Measurements from ENCODE around the gene HLTF.

HLTF gene

DNA sequence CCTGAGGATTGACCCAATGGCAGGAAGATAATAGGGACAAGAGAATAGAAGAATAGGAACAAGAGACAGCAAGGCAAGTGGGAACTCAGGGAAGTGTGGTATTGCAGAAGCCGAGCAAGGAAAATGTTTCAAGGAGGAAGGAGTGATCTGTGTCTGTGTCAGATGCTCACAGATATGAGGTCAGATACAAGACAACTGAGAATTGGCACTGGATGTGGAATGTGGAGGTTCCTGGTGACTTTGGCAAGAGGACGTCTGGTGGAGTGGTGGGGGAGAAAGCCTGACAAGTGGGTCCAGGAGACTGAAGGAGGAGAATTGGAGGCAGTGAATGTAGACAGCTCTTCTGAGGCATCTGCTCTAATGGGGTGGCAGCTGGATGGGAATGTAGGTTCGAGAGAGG, 70.9 kb downstream of the HLTF start:
- TF ChIP-seq, protein P1, sequence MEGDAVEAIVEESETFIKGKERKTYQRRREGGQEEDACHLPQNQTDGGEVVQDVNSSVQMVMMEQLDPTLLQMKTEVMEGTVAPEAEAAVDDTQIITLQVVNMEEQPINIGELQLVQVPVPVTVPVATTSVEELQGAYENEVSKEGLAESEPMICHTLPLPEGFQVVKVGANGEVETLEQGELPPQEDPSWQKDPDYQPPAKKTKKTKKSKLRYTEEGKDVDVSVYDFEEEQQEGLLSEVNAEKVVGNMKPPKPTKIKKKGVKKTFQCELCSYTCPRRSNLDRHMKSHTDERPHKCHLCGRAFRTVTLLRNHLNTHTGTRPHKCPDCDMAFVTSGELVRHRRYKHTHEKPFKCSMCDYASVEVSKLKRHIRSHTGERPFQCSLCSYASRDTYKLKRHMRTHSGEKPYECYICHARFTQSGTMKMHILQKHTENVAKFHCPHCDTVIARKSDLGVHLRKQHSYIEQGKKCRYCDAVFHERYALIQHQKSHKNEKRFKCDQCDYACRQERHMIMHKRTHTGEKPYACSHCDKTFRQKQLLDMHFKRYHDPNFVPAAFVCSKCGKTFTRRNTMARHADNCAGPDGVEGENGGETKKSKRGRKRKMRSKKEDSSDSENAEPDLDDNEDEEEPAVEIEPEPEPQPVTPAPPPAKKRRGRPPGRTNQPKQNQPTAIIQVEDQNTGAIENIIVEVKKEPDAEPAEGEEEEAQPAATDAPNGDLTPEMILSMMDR (IDR thresholded peaks at IDR 0.05; ENCODE audit: low read length, missing control alignments), result no peak
- DNase-seq (ENCODE audit: low read depth), result no peak
- no peak overlapping the region for H3K4me3 ChIP-seq (replicated peaks; ENCODE audit: low read depth, low read length)

DNA sequence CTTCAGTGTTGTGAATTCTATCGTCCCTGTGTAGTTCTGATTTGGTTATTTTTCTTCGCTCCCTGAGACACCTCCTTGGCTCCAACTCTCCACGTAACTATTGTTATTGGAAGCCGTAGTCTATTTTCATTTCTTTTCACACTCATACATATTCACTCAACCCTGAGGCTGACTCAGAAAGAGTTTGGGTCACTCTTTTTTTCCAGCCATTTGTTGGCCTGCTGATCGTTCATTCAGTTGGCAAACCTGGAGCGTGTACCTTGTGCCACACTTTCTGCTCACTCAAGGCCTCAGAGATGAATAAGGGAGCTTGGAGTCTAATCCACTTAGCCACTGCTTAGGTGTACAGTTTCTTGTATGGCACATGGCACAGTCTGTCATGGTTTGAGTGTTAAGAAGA, 72.6 kb downstream of the HLTF start:
- TF ChIP-seq, protein P1 (IDR thresholded peaks at IDR 0.05; ENCODE audit: low read length, missing control alignments), result no peak
- DNase-seq (ENCODE audit: low read depth), result no peak
- no peak overlapping the region for H3K4me3 ChIP-seq (replicated peaks; ENCODE audit: low read depth, low read length)

DNA sequence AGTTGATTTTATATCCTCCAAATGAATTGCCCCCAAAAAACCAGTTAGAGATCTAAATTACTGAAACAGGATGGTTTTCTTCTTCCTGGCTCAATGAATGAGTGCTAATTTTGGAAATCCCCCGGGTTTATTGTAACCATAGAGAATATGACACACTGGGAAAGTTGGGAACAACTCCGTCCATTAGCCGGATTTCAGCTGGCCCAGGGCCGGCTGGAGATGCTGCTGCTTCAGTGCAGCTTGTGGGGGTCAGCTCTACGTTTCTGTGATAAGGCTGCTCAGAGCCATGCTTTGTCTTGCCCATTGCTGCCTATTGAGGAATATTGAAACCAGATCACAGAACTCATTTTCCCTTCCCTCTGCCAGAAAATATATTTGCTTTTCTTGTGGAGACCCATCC, 74.7 kb downstream of the HLTF start:
- no peak for DNase-seq (ENCODE audit: low read depth)
- TF ChIP-seq, protein P1 (IDR thresholded peaks at IDR 0.05; ENCODE audit: low read length, missing control alignments), result no peak
- H3K4me3 ChIP-seq (replicated peaks; ENCODE audit: low read depth, low read length), result no peak overlapping the region

DNA sequence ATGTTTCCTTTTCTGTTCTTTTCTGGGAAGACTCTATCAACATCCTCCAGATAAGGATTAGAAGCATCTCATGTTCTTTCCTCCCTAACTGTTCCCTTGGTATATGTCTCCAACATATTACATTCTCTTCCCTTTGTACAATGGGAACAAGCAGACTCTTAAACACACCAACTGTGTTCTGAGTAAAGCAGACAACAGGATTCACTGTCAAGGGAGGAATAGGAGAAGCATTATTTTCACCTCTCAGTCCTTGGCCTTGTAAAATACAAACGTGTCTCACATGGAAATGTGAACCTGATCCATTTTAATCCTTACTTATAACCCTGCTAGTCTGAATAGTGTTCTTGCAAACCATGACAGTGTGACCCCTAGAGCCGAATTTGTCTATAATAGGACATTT, 75.4 kb downstream of the HLTF start:
- H3K4me3 ChIP-seq (replicated peaks; ENCODE audit: low read depth, low read length), result no peak overlapping the region
- no peak for DNase-seq (ENCODE audit: low read depth)

DNA sequence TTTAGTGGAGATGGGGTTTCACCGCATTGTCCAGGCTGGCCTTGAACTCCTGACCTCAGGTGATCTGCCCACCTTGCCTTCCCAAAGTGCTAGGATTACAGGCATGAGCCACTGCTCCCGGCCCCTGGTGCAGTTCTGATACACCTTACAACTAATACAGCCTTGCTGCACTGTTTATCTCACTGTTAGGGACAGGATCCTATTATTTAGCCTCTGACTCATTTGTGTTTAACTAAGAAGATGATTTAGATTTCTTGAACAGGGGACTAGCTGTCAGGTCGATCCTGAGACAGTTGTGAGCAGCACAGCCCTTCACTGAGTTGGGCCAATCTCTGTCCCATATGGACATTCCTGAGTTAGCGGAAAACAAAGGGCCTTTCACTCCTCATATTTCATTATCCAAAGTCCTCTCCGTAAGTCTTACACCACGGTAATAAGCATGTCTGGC, 75.8 kb downstream of the HLTF start:
- DNase-seq (ENCODE audit: low read depth), result peak; percentile 65
- no peak overlapping the region for H3K4me3 ChIP-seq (replicated peaks; ENCODE audit: low read depth, low read length)
- TF ChIP-seq, protein P1 (IDR thresholded peaks at IDR 0.05; ENCODE audit: low read length, missing control alignments), result no peak

More for the DNA sequence above, 75.4 kb downstream of the HLTF start:
- TF ChIP-seq, protein P1 (IDR thresholded peaks at IDR 0.05; ENCODE audit: low read length, missing control alignments), result no peak

DNA sequence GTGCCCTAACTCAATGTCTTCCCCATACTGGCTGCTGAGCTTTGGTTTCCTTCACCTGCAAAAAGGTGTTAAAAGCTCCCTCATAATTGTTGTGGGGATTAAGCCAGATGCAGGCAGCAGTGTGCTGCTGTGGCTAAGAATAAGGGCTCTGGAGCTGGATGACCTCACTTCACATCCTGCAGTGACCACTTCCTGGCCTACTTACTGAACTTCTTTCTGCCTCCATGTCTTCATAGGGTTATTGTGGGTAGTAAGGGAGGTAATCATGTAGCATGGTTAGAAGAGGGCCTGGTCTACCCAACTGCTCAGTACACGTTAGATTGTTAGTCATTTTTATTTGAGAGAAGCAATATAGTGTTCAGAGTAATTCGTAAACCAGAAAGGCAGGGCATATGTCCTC, 76.6 kb downstream of the HLTF start:
- TF ChIP-seq, protein P1 (IDR thresholded peaks at IDR 0.05; ENCODE audit: low read length, missing control alignments), result no peak
- no peak for DNase-seq (ENCODE audit: low read depth)
- H3K4me3 ChIP-seq (replicated peaks; ENCODE audit: low read depth, low read length), result no peak overlapping the region

DNA sequence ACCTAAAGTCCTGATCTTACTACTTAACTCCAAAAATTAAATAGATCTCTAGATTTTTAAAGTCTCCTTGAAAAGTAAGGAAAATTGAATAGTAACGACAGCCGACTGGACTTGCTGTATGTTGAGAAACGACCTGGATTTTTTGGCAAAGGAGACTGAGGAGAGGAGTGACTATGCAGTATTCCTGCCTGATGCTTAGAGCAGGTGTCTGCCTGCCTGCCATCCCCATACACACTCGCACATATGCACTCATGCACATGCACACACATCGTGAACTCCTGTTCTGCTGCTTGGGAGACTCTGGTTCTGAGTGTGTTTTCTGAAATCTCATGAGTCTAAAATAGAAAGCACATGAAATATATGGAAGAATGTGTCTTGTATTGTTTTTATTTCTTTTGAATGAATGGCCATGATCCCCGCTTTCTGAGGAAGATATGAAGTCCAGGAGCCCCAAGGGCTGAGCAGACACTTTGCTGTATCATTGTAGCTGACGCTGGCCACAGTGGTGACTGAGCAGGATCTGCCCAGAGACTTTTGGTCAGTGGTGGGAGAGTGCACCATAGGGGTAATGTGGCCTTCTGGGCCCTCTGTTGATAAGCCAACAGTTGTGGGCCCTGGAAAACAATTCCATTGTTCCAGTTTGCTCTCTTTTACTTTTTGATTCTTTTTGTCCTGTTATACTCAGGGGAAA, 78.6 kb downstream of the HLTF start:
- no peak overlapping the region for H3K4me3 ChIP-seq (replicated peaks; ENCODE audit: low read depth, low read length)
- DNase-seq (ENCODE audit: low read depth), result no peak
- TF ChIP-seq, protein P1 (IDR thresholded peaks at IDR 0.05; ENCODE audit: low read length, missing control alignments), result no peak

Measured in fibroblast of pulmonary artery (primary cell).